MM.1S (cell line): ENCODE results near the gene WDR72.

Experiments used
- DNase-seq: peaks from one replicate; pipeline ENCODE4 v3.0.0-alpha.2; 2015
- H2AFZ ChIP-seq: fragments of 300-600 bp; sonication (generic); 2 replicates; pipeline ENCODE4 v1.6.0; 2016; ENCODE audit warnings: antibody characterized with exemption, low read length
- H3F3A ChIP-seq: fragments of 300-600 bp; sonication (generic); 2 replicates; pipeline ENCODE4 v1.6.1; 2016; ENCODE audit warnings: mild to moderate bottlenecking, antibody characterized with exemption, low read length, moderate library complexity, mixed read lengths; ENCODE audit not compliant: insufficient read depth
- H3K27ac ChIP-seq: fragments of 300-600 bp; sonication (generic); 2 replicates; pipeline ENCODE4 v1.5.1; 2016; ENCODE audit warnings: mild to moderate bottlenecking, low read length
- H3K27me3 ChIP-seq: fragments of 300-600 bp; sonication (generic); replicated peaks from 2 replicates; pipeline ENCODE4 v1.6.0; 2016; ENCODE audit warnings: low read length; ENCODE audit not compliant: insufficient read depth
- H3K36me3 ChIP-seq: fragments of 300-600 bp; sonication (generic); replicated peaks from 2 replicates; pipeline ENCODE4 v1.6.1; 2016; ENCODE audit warnings: mild to moderate bottlenecking, low read length, mixed read lengths; ENCODE audit not compliant: insufficient read depth
- H3K4me1 ChIP-seq: fragments of 300-600 bp; sonication (generic); 2 replicates; pipeline ENCODE4 v1.6.1; 2016; ENCODE audit warnings: low read length, mixed read lengths
- H3K4me2 ChIP-seq: fragments of 300-600 bp; sonication (generic); 2 replicates; pipeline ENCODE4 v1.6.0; 2016; ENCODE audit warnings: low read depth, low read length
- H3K4me3 ChIP-seq: fragments of 300-600 bp; sonication (generic); 2 replicates; pipeline ENCODE4 v1.5.1; 2016; ENCODE audit warnings: low read length, mixed read lengths
- H3K79me2 ChIP-seq: fragments of 300-600 bp; sonication (generic); 2 replicates; pipeline ENCODE4 v1.6.1; 2016; ENCODE audit warnings: mixed run types, low read length, mixed read lengths
- H3K9ac ChIP-seq: fragments of 300-600 bp; sonication (generic); 2 replicates; pipeline ENCODE4 v1.6.1; 2016; ENCODE audit warnings: low read length, mixed read lengths
- H3K9me2 ChIP-seq: fragments of 300-600 bp; sonication (generic); replicated peaks from 2 replicates; pipeline ENCODE4 v1.6.1; 2016; ENCODE audit warnings: mild to moderate bottlenecking, low read length, mixed read lengths; ENCODE audit not compliant: insufficient read depth
- H3K9me3 ChIP-seq: fragments of 300-600 bp; sonication (generic); replicated peaks from 2 replicates; pipeline ENCODE4 v1.6.1; 2016; ENCODE audit warnings: mild to moderate bottlenecking, low read length, mixed read lengths; ENCODE audit not compliant: insufficient read depth
- H4K20me1 ChIP-seq: fragments of 300-600 bp; sonication (generic); 2 replicates; pipeline ENCODE4 v1.6.1; 2016; ENCODE audit warnings: mild to moderate bottlenecking, low read length, moderate library complexity, mixed read lengths; ENCODE audit not compliant: insufficient read depth
- EZH2 ChIP-seq: fragments of 300-600 bp; sonication (generic); optimal IDR thresholded peaks from 2 replicates; pipeline ENCODE3; 2017; ENCODE audit warnings: low read depth, mild to moderate bottlenecking, antibody characterized with exemption, low read length, mixed read lengths
- EZH2phosphoT487 ChIP-seq: fragments of 300-600 bp; sonication (generic); IDR thresholded peaks from 2 replicates; pipeline ENCODE4 v1.6.1; 2018; ENCODE audit warnings: antibody characterized with exemption, low read length
- TF ChIP-seq, protein P1 (sequence below): fragments of 300-600 bp; sonication (generic); IDR thresholded peaks from 2 replicates; pipeline ENCODE4 v1.5.1; 2016; ENCODE audit warnings: antibody characterized with exemption, low read length, mixed read lengths

WDR72 gene

DNA sequence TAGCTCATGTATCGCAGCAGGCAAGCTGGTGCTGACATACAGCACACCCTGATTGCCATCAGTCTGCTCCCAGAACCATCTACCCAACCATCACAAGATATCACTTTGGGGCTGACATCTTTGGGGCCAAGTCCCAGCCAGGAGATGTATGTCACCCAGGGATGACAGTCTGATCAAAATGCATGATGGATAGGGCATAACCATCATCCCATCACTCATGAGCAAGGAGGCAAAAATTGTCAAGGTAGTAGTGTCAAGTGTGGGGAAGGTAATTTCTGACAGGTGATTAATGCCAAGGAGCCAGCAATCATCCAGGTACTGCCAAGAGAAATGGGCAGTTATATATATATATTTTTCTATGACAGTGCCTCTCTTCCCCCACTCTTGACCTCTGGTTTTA, 277.4 kb downstream of the WDR72 start:
- Histone ChIP-seq H3K9ac (no peak overlapping the region), H3K27ac (no peak overlapping the region), H3K27me3 (no peaks in the 10 kb centered on the region), H3K9me2 (no peaks in the 10 kb centered on the region), H3K36me3 (no peaks in the 10 kb centered on the region), H3K4me2 (no peak overlapping the region), H3K9me3 (no peaks in the 10 kb centered on the region), H4K20me1 (no peaks in the 10 kb centered on the region), H3K79me2 (no peaks in the 10 kb centered on the region), H3K4me1 (no peaks in the 10 kb centered on the region), H3F3A (no peaks in the 10 kb centered on the region), H2AFZ (no peak overlapping the region), H3K4me3 (no peak overlapping the region)
- TF ChIP-seq EZH2phosphoT487 (no peak), EZH2 (no peak)
- TF ChIP-seq, protein P1, sequence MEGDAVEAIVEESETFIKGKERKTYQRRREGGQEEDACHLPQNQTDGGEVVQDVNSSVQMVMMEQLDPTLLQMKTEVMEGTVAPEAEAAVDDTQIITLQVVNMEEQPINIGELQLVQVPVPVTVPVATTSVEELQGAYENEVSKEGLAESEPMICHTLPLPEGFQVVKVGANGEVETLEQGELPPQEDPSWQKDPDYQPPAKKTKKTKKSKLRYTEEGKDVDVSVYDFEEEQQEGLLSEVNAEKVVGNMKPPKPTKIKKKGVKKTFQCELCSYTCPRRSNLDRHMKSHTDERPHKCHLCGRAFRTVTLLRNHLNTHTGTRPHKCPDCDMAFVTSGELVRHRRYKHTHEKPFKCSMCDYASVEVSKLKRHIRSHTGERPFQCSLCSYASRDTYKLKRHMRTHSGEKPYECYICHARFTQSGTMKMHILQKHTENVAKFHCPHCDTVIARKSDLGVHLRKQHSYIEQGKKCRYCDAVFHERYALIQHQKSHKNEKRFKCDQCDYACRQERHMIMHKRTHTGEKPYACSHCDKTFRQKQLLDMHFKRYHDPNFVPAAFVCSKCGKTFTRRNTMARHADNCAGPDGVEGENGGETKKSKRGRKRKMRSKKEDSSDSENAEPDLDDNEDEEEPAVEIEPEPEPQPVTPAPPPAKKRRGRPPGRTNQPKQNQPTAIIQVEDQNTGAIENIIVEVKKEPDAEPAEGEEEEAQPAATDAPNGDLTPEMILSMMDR = no peak
- DNase-seq = no peak

DNA sequence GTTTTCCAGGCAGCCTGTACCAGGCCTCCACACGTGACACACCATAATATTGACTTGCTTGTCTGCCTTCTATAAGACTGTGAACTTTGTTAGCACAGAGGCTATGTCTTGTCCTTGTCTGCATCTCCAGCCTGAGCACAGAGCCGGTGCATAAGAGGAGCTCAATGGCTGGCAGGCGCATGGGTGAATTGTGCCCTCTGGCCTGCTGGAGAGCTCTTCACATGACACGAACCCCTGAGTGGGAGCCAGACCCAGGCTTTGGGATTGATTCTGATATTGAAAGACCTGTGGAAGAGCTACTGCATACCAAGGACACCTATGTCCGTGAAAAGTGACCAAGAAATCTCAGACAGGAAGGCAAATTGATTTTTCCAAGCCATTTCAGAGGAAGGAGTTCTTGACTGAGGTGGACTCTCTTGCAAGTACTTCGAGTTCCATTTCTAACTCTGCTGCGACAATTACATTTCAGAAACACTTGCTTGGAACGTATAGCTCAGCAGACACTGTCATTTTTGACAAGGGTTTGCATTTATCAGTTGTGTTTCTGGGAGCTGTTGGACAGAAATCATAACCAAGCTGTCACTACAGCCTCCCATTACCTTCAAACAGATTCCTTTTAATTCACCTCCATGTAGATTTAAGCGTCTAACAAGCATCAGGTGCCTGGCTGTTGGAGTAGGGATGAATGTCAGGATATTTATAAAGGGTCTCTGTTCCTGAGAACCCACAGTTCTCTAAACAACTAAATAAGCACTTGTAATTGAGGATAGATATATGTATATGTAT, 281.3 kb downstream of the WDR72 start:
- Histone ChIP-seq H4K20me1 (no peaks in the 10 kb centered on the region), H3K4me1 (no peaks in the 10 kb centered on the region), H3K4me3 (no peak overlapping the region), H3K9ac (no peak overlapping the region), H3K79me2 (no peaks in the 10 kb centered on the region), H3K4me2 (no peak overlapping the region), H3K9me2 (no peaks in the 10 kb centered on the region), H3K36me3 (no peaks in the 10 kb centered on the region), H3K27ac (no peak overlapping the region), H3K27me3 (no peaks in the 10 kb centered on the region), H2AFZ (no peak overlapping the region), H3F3A (no peaks in the 10 kb centered on the region), H3K9me3 (no peaks in the 10 kb centered on the region)
- TF ChIP-seq EZH2phosphoT487 = no peak
- TF ChIP-seq EZH2 = no peak
- TF ChIP-seq, protein P1 = no peak
- no peak for DNase-seq

DNA sequence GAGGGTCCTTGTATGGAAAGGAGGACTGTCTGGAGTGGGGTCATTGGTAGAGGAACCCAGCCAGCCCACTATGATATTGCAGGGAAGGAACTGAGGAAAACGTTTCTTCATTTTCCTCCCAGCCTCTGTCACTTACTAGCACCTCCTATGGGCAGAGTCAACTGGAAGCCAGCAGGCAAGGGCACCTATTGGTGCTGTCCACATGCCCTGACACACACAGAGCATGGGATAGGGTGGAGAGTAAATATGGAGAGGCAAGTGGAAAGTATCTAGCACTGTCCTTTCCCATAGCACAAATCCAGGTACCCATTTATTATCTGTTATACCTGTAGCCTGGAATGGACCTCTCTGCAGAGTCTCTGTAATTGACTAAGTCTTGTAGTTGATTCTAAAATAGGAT, 285.6 kb downstream of the WDR72 start:
- no peaks in the 10 kb centered on the region for H3K36me3 ChIP-seq

More for the DNA sequence above, 285.6 kb downstream of the WDR72 start:
- Histone ChIP-seq H3F3A (no peaks in the 10 kb centered on the region), H2AFZ (no peak overlapping the region), H3K79me2 (no peaks in the 10 kb centered on the region), H3K9ac (no peak overlapping the region), H3K9me2 (no peaks in the 10 kb centered on the region), H3K9me3 (no peaks in the 10 kb centered on the region), H3K4me2 (no peak overlapping the region), H3K27ac (no peak overlapping the region), H3K27me3 (no peaks in the 10 kb centered on the region), H3K4me1 (no peaks in the 10 kb centered on the region), H3K4me3 (no peak overlapping the region), H4K20me1 (no peaks in the 10 kb centered on the region)
- no peak for DNase-seq
- TF ChIP-seq, protein P1 = no peak
- no peak for TF ChIP-seq EZH2phosphoT487
- no peak for TF ChIP-seq EZH2
